ENCODE results near the gene VSTM4. TPM values are rescaled to one million over a fixed set of nuclear protein-coding genes. Genes with fewer than 3 reads are reported as not detected.

The VSTM4 gene
- total and polyA plus RNA-seq, 12 donors = 15.1 to 136 (median 60.3) TPM

DNA sequence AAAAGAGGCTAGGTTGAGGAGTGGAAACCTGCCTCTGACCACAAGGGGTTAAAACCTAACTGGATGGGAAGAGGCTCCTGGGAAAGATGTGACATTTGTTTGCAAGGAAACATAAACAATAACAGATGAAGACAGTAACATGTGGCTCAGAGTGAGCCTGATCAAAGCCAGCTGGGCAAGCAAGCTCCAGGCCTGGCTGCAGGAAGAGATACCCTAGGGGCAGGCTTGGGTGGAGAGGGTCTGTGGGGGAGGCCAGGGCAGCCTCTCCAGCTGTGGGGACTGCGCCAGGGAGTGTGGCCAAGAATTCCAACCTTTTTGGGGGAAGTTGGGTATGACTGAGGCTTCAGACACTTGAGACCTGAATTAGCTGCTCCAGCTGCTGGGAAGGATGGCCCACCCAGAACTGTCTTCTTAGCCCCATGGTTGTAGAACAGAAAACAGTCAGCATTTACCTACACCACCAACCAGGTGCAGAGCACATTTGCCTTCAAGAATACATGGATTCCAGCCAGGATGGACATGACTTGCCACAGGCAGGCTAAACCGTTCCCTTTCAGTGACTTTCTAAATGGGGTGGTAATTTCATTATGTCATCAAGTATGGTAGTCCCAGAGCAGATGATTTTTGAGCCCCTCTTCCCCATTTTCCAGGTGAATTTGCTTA, 28.9 kb upstream of the VSTM4 start:
- Histone ChIP-seq H3K9me3 (replicated peaks in 1 of 3) (no peaks in the 10 kb centered on the region), H3K4me3 (no peak overlapping the region), H3K4me1 (replicated peaks in 1 of 2) (peaks cover 5% of the 10 kb centered on the region in 2 donors), H3K36me3 (replicated peaks in 1 of 2) (no peaks in the 10 kb centered on the region), H3K27ac (no peak overlapping the region), H3K27me3 (no peaks in the 10 kb centered on the region)
- intact Hi-C loops (cut with DNase I) = no loop called here
- TF ChIP-seq, protein P1, sequence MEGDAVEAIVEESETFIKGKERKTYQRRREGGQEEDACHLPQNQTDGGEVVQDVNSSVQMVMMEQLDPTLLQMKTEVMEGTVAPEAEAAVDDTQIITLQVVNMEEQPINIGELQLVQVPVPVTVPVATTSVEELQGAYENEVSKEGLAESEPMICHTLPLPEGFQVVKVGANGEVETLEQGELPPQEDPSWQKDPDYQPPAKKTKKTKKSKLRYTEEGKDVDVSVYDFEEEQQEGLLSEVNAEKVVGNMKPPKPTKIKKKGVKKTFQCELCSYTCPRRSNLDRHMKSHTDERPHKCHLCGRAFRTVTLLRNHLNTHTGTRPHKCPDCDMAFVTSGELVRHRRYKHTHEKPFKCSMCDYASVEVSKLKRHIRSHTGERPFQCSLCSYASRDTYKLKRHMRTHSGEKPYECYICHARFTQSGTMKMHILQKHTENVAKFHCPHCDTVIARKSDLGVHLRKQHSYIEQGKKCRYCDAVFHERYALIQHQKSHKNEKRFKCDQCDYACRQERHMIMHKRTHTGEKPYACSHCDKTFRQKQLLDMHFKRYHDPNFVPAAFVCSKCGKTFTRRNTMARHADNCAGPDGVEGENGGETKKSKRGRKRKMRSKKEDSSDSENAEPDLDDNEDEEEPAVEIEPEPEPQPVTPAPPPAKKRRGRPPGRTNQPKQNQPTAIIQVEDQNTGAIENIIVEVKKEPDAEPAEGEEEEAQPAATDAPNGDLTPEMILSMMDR (IDR thresholded peaks at IDR 0.05) = no peak
- TF ChIP-seq POLR2A (IDR thresholded peaks at IDR 0.05) = no peak
- WGBS, 4 donors = 79 to 90% (median 83%) methylated on average over 2 of the region's 2 CpGs
- DNase-seq = no peak

DNA sequence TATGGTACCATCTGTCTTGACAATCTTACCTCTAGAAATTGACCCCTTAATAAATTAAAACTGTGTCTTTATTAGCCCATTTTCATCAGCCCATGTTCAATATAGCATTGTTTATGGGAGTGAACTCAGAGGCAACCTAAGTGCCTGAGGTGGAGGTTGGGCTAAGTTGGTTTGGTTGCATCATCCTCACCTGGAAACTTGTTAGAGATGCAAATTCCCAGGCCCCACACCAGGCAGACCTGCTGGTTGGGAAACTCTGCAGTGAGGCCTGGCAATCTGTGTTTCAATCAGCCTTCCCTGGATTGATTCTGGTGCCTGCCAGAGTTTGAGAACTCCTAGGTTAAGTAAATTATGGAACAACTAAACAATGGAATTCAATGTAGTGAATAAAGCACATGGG, 27.9 kb upstream of the VSTM4 start:
- Histone ChIP-seq H3K36me3 (replicated peaks in 1 of 2) (no peaks in the 10 kb centered on the region), H3K9me3 (replicated peaks in 1 of 3) (no peaks in the 10 kb centered on the region), H3K27ac (no peak overlapping the region), H3K4me1 (replicated peaks in 1 of 2) (peaks cover 5 to 6% of the 10 kb centered on the region in 2 donors), H3K4me3 (no peak overlapping the region), H3K27me3 (no peaks in the 10 kb centered on the region)
- TF ChIP-seq, protein P1 (IDR thresholded peaks at IDR 0.05) = no peak
- TF ChIP-seq POLR2A (IDR thresholded peaks at IDR 0.05) = no peak
- no peak for DNase-seq
- intact Hi-C loops (cut with DNase I) = no loop called here

GRCh38 chr10:49141541-49142332, 26.4 kb upstream of the VSTM4 start:
- no peaks in the 10 kb centered on the region for H3K27me3 ChIP-seq
- 82 to 92% (median 87%) methylated on average over 5 of the region's 5 CpGs for WGBS, 4 donors
- TF ChIP-seq, protein P1 (IDR thresholded peaks at IDR 0.05) = no peak
- no peak for TF ChIP-seq POLR2A (IDR thresholded peaks at IDR 0.05)
- intact Hi-C loops (cut with DNase I) = no loop called here
- no peak overlapping the region for H3K4me3 ChIP-seq
- no peaks in the 10 kb centered on the region for H3K36me3 ChIP-seq (replicated peaks in 1 of 2)
- no peak for DNase-seq
- no peaks in the 10 kb centered on the region for H3K9me3 ChIP-seq (replicated peaks in 1 of 3)
- no peak overlapping the region for H3K27ac ChIP-seq
- peaks cover 5 to 6% of the 10 kb centered on the region in 2 donors for H3K4me1 ChIP-seq (replicated peaks in 1 of 2)

- WGBS, 4 donors = 82 to 89% (median 89%) methylated on average over 5 of the region's 5 CpGs
- Histone ChIP-seq H3K4me3 (no peak overlapping the region), H3K27me3 (no peaks in the 10 kb centered on the region), H3K9me3 (replicated peaks in 1 of 3) (no peaks in the 10 kb centered on the region), H3K36me3 (replicated peaks in 1 of 2) (no peaks in the 10 kb centered on the region), H3K27ac (no peak overlapping the region), H3K4me1 (replicated peaks in 1 of 2) (peaks cover 5 to 6% of the 10 kb centered on the region in 2 donors)
- intact Hi-C loops (cut with DNase I) = no loop called here
- TF ChIP-seq, protein P1 (IDR thresholded peaks at IDR 0.05) = no peak
- no peak for TF ChIP-seq POLR2A (IDR thresholded peaks at IDR 0.05)
- DNase-seq = no peak
Measured at GRCh38 chr10:49140304-49141177, 25.2 kb upstream of the VSTM4 start.

All from adrenal gland (tissue), 12 donors.